HG02938 (cell line): ENCODE results near the gene BMPR1A.

ENCODE experiments used
- ATAC-seq: cut with Tn5 transposase; IDR thresholded peaks from one replicate; pipeline ENCODE4 v1.9.1; 2021; ENCODE audit warnings: mild to moderate bottlenecking, moderate library complexity; ENCODE audit not compliant: unreplicated experiment

Gene BMPR1A

DNA sequence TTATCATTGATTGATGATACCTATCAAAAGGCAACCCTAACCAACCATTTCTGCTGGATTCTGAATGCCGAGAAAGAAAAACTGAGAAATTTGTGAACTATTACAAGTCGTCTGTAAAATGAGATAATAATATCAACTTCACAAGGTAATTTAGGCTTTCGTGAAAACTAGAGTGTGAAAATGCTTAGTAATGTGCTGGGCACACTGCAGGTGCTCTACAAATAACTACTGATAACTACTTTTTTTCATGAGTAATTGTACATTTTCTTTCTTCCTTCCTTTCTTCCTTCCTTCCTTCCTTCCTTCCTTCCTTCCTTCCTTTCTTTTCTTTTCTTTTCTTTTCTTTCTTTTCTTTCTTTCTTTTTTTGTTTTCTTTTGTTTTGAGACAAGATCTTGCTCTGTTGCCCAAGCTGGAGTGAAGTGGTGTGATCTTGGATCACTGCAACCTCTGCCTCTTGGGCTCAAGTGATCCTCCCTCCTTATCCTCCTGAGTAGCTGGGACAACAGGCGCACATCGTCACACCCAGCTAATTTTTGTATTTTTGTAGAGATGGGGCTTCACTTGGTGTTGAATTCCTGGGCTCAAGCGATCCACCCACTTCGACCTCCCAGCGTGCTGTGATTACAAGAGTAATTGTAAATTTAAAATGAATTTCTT, 42.9 kb downstream of the BMPR1A start:
- ATAC-seq = no peak

DNA sequence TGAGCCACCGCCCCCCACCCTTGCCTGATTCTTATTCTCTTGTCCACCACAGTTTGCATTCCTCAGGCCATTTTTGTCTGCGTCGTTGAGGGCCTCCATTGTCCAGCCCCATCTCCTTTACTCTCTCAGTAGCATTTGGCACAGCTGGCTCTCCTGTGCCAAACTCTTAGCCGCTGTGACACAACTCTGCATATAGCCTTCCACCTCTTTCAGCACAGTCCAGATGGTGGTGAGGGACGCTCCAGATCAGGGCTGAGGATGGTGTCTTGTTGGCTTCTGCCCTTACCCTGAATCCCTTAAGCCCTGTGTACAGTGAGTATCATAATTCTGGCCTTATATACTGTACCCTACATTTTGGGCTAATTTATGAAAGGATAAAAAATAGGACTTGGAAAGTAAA, 45.6 kb downstream of the BMPR1A start:
- ATAC-seq = no peak

- ATAC-seq = no peak
These were observed 46.2 kb downstream of the BMPR1A start for GRCh38 chr10:86802473-86803108.

- no peak for ATAC-seq
These were observed 46.7 kb downstream of the BMPR1A start for GRCh38 chr10:86803156-86803555.

DNA sequence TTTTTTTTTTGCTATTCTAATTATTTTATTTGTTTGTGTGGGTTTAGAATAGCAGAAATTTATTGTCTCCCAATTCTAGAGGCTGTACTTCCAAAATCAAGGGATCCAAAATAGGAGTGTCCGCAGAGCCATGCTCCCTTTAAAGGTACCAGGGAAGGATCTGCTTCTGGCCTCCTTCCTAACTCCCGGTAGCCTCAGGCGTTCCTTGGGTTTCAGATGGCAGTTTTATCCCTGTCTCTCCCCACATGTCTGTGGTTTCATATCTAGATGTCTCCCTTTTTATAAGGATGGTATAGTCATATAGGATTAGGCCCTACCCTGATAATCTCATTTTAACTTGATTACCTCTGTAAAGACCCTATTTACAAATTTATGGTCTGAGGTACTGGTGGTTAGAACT, 48.4 kb downstream of the BMPR1A start:
- no peak for ATAC-seq

- no peak for ATAC-seq
These were observed 56.7 kb downstream of the BMPR1A start for GRCh38 chr10:86813101-86813500.

DNA sequence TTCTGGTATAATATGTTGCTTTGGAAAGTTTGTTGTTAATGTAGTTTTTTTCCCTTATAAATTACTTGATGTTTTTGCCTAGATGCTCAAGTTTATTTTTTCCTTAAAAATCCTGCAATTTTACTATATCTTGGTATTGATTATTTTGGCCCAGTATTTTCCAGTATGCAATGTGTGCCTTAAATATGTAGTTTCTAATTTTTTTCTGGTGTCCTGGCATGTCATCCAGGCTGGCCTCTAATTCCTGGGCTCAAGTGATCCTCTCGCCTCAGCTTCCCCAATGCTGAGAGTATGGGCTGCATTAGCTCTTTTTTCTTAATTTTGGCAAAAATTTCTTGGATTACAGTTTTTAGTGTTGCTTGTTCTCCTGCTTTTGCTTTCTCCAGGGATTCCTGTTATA, 57.6 kb downstream of the BMPR1A start:
- no peak for ATAC-seq

GRCh38 chr10:86815035-86815617, 58.7 kb downstream of the BMPR1A start:
- no peak for ATAC-seq

GRCh38 chr10:86815640-86816039, 59.2 kb downstream of the BMPR1A start:
- ATAC-seq = no peak

- no peak for ATAC-seq
These were observed 60.8 kb downstream of the BMPR1A start for GRCh38 chr10:86817246-86817645.

- ATAC-seq = no peak
These were observed 63.1 kb downstream of the BMPR1A start for GRCh38 chr10:86819567-86819966.

DNA sequence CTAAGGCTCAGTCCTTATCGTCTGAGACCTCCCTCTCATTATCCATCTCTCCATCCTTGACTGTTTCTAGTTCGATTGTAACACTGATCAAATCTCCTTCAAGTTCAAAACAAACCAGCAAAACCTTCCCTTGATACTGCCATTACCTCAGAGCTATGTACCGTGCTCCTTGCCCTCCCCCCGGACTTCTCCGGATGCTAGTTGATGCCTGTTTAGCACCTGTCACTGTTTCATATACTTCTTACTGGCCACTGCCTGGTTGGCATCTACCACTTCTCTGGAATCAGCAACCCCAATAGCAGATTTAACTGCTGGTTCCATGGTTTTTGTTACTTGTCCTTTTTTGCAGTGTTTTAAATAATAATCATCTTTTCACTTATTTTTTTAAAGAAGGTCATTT, 64.1 kb downstream of the BMPR1A start:
- no peak for ATAC-seq

DNA sequence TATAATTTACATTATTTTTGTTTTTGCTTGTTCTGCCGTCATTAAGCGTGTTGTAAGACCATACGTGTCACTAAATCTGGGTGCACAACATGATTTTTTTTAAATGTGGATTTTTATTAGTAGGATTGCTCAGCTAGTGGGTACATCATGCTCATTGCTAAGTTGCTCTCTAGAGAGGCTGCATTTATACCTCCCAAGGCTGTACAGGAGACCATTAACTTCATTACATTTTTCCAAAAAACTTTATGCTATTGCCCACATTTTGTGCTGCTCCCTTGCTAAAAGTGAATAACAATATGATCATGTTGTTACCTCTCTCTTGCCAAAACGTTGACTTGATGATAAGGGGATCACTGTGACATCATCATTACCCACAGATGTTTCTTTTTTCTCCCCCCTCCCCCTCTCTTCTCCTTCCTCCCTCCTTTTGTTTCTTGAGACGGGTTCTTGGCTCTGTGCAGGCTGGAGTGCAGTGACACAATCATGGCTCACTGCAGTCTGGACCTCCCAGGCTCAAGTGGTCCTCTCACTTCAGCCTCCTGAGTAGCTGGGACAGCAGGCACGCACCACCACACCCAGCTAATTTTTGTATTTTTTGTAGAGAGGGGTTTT, 65.1 kb downstream of the BMPR1A start:
- ATAC-seq = no peak

GRCh38 chr10:86823565-86823964, 67.1 kb downstream of the BMPR1A start:
- no peak for ATAC-seq

DNA sequence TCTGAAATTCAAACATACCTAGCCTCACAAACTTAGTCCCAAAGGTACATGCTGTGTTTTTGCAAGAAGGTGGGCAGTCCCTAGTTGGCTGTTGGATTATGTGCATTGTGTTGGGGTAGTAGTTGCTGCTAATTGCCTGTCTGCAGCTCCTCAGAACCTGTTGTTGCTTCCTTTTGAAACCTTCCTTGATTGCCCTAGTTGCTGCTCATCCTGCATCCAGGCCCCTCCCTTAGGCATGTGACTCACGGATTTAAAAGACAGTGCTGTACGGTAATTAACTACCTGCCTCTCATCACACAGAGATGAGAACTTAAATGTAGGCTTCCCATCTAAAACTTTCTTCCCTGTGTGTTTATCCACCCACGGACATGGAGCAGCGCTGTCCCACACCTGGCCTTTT, 67.7 kb downstream of the BMPR1A start:
- no peak for ATAC-seq

GRCh38 chr10:86825366-86825765, 68.9 kb downstream of the BMPR1A start:
- ATAC-seq = no peak

- ATAC-seq = no peak
These were observed 71.2 kb downstream of the BMPR1A start for GRCh38 chr10:86827639-86828038.

- ATAC-seq = no peak
These were observed 71.7 kb downstream of the BMPR1A start for GRCh38 chr10:86828145-86828544.

DNA sequence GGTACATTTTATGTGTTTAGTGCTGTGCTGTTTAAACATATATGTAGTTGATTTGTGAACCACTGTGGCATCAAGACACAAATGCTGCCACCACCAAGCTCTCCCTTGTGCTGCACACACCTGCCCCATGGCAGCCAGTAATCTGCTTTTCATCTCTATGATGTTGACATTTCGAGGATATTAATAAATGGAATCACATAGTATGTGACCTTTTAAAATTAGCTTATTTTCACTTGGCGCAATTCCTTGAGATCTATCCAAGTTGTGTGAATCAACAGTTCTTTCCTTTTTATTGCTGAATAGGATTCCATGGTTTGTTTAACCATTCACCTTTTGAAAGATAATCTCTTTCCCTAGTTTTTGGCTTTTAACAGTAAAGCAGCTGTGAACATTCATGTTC, 73.1 kb downstream of the BMPR1A start:
- ATAC-seq = no peak

- no peak for ATAC-seq
These were observed 73.7 kb downstream of the BMPR1A start for GRCh38 chr10:86830043-86830591.

DNA sequence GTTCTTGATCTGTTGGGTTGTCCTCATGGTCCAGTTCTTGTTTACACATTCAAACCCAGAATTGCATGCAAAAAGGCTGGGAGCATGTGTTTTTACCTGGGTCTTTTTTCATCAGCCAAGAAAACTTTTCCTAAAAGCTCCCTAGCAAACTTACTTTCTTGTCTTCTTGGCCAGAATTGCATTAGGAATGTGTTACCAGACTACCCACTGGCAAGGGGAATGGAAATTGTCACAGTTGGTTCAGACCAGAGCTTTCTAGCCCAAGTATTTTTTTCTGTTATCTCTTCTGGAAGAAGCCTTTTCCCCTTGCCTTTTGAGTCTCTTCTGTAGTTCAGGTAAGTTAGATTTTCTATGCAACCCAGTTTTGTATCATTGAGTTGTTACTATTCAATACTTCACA, 77.5 kb downstream of the BMPR1A start:
- no peak for ATAC-seq

DNA sequence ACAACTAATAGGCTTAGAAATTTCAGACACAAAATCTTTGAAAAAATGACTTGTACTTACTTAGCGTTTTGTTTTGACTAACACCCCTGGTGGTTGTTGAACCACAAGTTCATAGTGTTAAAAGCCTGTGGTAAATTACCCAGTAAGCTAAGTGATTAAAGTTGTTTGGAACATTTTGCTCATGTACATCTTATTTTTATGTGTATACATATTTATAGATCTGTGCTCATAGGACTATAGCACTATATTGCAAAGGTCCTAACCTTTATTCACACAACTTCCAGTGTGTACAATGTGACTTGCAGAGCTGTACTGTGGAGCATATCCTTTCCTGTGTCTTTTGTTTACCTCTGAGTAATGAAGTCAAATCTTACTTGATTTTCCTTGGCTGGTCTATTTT, 79.6 kb downstream of the BMPR1A start:
- no peak for ATAC-seq
